Measurements from ENCODE around the gene DRC7.
"Not testable (repeated sequence)": the region's sequence is repeated elsewhere in the genome, so short reads cannot be mapped to it uniquely, and the experiment has no call there.

DRC7 gene

GRCh38 chr16:57735755-57736418 is 41.3 kb downstream of the DRC7 start, which contains the start of gene KATNB1:
TSS of gene KATNB1 (plus strand) at chr16:57735770. CDS start at chr16:57737244, 1,474 bp downstream.
- DNase-seq (ENCODE audit: low read depth): no peak

GRCh38 chr16:57736419-57737351 is 42.1 kb downstream of the DRC7 start:
- DNase-seq (ENCODE audit: low read depth): peak; percentile 34

DNA sequence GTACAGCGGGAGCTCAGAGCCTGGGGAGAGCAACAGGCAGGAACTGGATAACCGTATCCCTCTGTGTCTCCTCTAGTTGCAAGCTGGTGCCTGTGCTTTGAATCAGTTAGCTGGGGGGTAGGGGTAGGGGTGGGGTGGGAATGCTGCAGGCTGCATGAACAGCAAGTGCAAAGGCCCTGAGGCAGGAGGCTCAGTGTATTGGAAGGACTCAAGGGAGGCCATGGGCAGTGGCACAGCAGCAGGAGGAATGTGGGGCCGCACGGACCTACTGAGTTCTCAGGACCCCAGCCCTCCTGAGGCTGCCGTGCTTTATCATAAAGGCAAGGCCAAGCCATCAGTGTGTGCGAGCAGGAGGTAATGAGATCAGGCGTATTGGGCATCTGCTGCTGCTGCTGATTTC is 44.2 kb downstream of the DRC7 start:
- no peak for DNase-seq (ENCODE audit: low read depth)

DNA sequence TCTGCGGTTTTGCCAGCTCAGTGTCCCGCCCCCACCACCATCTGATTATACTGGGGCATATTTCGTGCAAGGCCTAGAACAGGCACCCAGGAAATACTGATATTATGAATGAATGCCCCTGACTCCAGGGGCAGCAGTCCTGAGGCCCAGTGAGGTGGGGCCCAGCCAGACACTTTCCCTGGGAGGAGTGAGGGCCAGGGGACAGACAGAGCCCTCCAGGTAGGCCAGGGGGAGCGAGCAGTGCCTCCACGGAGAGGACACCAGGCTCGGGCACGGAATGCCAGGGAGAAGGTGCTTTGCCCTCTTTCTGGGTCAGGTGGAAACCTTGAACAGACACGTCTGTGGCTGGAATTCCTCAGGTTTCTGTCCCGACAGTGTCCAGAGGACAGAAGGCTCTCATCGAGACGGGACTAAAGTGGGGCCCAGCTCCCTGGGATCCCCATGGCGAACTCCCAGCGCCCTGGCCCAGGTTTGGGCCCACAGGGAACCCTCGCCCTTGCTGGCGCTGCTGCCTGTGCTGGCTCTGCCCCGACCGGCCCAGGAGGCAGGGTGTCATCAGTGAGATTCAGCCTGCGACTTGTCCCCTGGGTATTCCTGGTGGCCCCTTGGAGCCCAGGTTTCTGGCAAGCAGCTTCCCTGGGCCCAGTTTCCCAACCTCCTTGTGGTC is 45.3 kb downstream of the DRC7 start:
- DNase-seq (ENCODE audit: low read depth): no peak

- no peak for DNase-seq (ENCODE audit: low read depth)
These were observed 45.9 kb downstream of the DRC7 start for GRCh38 chr16:57740423-57741071.

DNA sequence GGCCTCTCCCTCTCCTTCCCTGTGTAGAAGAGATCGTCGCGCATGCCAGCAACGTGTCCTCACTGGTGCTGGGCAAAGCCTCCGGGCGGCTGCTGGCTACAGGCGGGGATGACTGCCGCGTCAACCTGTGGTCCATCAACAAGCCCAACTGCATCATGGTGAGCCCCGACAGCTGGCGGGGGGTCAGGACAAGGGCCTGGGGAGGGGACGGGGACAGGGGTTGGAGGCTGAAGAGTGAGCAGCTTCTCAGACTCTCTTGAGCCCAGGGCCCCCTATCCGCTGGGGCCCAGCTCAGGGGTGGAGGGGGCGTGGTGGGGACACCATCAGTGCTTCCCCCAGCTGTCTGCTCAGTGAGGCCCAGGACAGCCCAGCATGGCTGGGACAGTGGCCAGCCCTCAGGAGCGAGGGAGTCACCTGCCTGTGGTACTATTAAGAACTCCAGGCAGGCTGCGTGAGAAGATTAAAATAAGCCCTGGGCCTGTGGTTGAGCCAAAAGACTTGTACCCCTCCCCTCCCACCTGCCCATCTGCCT is 47.1 kb downstream of the DRC7 start:
- no peak for DNase-seq (ENCODE audit: low read depth)

GRCh38 chr16:57742543-57742942 is 47.9 kb downstream of the DRC7 start:
- DNase-seq (ENCODE audit: low read depth): no peak

DNA sequence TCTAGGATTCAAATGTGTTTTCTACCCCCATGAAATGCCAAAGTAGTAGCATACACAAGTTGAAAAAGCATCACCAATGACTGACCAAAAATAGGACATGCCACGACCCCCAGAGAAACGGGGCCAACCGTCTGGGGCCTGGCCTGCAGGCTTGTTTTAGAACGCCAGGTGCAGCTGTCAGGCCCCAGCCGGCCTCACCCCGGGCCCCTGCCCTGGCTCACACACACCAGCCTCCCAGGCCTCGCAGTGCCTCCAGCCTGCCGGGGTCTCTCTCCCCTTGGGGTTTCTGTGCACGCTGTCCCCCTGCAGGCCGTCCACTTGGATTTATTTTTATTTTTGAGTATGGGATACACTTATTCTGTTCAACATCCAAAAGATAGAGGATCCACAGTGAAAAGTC is 48.9 kb downstream of the DRC7 start:
- DNase-seq (ENCODE audit: low read depth): no peak

- DNase-seq (ENCODE audit: low read depth): no peak
These were observed 49.5 kb downstream of the DRC7 start for GRCh38 chr16:57743886-57744641.

- DNase-seq (ENCODE audit: low read depth): no peak
These were observed 50.0 kb downstream of the DRC7 start for GRCh38 chr16:57744642-57744903.

- no peak for DNase-seq (ENCODE audit: low read depth)
These were observed 51.2 kb downstream of the DRC7 start for GRCh38 chr16:57745768-57746167.

GRCh38 chr16:57746316-57746715 is 51.7 kb downstream of the DRC7 start:
- DNase-seq (ENCODE audit: low read depth): not testable (repeated sequence)

- no peak for DNase-seq (ENCODE audit: low read depth)
These were observed 52.5 kb downstream of the DRC7 start for GRCh38 chr16:57747091-57747490.

- no peak for DNase-seq (ENCODE audit: low read depth)
These were observed 52.9 kb downstream of the DRC7 start for GRCh38 chr16:57747496-57747895.

DNA sequence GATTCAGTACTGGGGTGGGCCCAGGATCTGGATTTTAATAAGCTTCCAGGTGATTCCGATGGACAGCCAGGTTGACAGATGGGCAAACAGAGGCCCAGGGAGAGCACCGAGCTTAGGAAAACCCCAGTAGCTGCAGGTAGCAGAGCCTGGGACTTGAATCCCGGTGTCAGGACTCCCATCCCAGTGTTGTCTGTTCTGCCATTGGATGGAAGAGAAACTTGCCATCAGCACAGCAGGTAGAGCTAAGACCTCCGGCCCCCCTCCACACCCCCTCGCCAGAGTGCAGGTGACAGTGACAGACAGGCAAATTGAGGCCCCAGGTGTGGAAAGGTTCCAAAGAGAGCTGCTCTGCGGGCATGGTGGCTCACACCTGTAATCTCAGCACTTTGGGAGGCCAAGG is 53.4 kb downstream of the DRC7 start:
- no peak for DNase-seq (ENCODE audit: low read depth)

DNA sequence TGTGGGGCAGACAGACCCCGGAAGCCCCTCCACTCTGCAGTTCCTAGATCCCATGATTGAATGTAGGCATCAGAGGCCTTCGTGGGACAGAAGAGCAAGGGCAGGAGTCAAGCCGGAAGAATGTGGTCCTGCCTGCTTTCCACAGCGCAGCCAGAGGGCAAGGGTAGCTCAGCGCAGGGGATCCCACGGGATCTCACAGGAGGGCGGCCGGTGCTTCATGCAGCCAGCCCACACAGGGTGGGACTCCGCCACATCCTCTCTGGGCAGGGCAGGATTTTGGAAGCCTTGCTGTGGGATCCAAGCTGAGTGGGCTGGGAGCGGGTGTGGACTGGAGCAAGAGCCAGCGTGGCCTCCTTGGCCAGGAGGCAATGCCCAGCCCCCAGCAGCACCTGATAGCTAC is 54.0 kb downstream of the DRC7 start:
- no peak for DNase-seq (ENCODE audit: low read depth)

DNA sequence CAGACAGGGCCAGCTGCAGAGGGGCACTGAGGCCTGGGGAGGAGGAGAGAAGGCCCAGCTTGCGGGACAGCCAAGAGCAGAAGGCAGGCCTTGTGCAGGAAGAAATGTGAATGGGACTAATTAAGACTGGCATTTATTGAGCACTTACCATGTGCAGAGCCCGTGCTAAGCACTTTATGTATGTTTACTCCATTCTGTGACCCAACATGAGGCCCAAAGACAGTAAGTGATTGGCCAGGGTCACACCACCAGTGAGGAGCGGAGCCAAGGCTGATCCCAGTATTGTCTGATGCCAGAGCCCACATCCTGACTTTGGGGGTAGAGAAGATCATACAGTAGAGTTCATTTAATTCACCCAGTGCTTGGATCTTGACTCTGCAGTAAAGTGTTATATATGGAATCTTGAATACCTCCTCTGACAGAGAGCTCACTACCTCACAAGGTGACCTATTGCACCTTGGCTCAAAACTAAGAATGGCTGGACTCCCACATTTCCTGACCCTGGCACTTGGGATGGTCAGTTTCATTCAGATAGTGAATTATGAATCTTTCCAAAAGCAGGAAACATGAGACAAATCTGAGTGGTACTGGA is 54.6 kb downstream of the DRC7 start:
- DNase-seq (ENCODE audit: low read depth): no peak

DNA sequence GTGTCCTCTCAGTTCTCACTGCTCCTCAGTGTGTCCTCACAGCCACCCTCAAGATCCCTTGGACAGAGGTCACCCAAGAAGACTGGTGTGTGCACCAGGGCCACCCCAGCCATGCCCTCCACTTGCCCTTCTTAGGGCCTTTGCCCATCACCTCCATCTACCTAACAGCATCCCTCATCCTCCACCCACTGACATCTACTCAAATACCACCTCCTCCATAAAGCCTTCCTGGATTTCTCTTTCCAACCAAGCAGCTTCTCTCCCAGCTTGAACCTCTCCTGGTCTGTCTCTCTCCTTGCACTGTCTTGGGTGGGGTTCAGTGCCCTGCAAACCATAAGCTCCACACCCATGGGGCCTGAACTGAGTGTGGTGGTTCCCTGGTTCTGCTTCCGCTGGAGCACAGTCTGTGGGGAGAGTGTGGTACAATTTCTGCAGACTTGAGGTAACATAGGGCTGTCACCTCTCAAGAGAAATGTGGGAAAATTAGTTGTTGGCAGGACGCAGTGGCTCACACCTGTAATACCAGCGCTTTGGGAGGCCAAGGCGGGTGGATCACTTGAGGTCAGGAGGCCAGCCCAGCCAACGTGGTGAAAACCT is 55.3 kb downstream of the DRC7 start:
- DNase-seq (ENCODE audit: low read depth): no peak

- DNase-seq (ENCODE audit: low read depth): no peak
These were observed 56.4 kb downstream of the DRC7 start for GRCh38 chr16:57750796-57751538.

All from T follicular helper cell (primary cell).